GM21526 (cell line): ENCODE results near the gene CRYBA4.

ENCODE experiments used
- ATAC-seq: cut with Tn5 transposase; IDR thresholded peaks from one replicate; pipeline ENCODE4 v1.9.1; 2021; ENCODE audit warnings: moderate library complexity; ENCODE audit not compliant: unreplicated experiment, low FRiP score

Gene CRYBA4

DNA sequence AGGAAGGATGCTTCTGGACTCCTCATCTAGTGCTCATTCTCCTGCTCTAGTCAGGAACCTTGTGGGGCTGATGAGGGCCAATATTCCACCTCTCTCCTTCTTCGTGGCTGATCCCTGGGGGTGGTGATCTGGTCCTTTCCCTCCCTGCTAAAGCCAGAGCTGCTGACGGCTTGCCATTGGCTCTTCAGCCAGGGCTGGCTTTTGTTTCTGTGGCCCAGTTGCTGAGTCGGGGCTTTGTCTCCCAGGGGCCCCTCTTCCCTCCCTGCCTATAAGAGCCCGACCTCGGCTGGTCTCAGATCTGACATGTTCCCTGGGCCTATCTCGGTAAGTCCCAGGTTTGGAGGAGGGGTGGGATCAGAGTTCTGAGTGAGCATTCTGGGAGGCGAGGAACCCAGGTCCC, at the start of gene CRYBA4:
TSS of gene CRYBA4 (plus strand) at position 301 of the 400 bp plus-strand sequence. CDS start 634 bp downstream, outside the sequence.
- no peak for ATAC-seq

DNA sequence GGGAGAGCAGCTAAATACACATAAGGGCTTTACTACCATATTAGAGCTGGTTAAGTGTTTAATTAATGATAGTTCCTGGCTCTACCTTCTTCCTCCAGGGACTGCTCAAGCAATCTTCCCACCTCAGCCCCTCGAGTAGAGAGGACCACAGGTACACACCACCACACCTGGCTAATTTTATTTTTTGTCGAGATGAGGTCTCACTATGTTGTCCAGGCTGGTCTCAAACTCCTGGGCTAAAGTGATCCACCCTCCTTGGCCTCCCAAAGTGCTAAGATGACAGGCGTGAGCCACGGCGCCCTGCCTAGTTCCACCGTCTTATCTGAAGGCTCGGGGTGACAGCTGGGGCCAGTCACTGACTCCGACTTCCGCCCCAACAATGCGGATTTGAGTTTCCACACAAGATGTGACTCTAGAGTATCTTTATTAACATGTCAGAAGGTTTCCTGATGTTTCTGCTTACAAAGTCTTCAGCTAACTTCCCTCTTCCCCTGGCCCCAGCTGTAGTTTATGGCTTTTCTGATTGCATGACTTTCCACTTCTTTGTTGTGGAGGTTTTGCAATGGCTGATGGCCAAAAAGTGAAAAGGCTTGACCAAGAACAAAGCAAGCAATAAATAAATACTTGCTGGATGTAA, 48.6 kb upstream of the CRYBA4 start:
- ATAC-seq, result no peak

DNA sequence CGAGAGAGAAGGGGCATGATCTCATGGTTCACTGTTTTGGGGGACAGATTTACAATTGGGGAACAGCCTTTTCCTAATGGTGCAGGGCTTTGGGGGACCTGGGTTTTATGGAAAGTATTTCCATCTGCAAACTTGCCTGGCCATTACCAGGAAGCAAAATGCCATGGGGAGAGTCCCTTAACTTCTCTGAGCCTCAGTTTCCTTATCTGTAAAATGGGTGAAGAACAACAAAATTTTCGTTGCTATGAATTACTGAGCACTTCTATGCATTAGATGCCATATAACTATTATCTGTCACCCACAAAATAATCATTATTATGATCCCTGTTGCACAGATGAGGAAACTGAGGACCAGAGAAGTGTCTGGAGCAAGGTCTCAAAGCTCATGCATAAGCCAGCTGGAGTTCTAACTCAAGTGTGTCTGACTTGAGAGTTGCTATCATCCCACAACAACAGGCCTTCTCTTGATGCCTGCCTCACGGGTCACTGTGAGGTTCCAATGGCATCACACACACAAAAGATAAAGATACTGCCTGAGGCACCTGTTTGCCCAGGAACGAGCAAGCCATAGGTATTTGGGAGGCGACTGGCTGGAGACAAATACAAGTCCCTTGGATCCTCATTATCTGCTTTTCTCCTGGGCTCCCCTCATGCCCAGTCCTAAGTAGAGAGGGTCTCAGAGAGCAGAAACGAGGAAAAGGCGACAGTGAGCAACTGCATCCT, 47.6 kb upstream of the CRYBA4 start:
- no peak for ATAC-seq

DNA sequence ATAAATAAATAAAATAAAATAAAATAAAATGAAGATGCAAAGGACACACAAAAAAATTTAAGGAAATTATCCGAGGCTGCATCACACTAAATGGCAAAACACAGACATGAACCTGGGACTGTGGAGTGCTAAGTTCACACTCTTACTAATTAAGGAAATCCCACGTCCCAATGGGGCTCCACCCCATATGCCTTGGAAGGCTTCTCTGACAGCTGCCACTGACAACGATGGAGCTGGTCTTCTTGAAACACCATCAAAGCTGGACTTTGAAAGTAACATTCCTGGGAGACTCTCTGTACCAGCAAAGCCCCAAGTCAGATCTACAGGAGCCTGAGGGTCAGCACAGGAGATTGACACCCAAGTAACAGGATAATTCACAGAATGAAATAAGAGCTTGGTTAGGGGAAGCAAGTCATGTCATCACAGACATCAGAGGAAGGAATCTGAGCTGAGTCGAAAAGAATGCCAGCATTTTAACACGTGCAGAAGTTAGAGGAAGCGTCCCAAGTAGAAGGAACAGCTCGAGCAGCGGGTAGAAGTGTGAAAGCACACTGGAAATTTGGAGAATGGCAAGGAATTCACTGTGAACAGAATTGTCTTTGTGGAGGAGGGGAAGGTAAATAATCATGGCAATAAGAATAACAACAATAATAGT, 45.6 kb upstream of the CRYBA4 start:
- ATAC-seq, result no peak

DNA sequence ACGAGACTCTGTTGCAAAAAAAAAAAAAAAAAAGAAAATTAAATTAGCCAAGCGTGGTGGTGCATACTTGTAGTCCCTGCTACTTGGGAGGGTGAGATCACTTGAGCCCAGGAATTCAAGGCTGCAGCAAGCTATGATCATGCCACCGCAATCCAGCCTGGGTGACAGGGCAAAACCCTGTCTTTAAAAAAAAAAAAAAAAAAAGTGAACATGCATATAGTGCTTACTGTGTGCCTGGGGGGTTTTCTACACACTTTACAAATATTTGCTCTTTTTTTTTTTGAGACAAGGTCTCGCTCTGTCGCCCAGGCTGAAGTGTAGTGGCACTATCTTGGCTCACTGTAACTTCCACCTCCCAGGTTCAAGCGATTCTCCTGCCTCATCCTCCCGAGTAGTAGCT, 44.7 kb upstream of the CRYBA4 start:
- ATAC-seq, result no peak

DNA sequence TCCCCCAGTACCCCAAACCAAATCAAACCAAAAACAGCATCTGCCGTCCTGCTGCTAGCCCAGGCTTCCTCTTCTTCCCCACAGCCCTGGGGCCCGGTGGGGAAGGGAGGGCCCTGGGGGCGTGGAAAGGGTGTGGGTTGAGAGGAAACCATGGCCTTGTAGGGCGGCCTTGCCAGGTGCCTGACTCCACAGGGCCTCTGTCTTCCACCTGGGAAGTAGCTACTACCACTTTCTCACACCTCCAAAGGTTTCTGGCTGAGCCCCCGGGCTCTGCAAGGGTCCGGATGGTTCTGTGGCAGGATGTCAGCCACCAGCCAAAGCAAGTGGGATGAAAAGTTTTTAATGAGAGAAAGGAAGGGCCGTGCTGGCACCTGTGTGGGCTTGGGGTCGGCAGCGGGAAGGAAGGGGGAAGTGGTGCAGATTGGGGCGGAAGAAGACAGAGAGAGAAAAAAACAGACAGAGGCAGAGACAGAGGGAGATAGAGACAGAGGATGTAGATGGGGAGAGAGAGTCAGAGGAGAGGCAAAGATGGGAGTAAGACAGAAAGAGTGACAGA, 42.4 kb upstream of the CRYBA4 start:
- peak; percentile 58 for ATAC-seq

DNA sequence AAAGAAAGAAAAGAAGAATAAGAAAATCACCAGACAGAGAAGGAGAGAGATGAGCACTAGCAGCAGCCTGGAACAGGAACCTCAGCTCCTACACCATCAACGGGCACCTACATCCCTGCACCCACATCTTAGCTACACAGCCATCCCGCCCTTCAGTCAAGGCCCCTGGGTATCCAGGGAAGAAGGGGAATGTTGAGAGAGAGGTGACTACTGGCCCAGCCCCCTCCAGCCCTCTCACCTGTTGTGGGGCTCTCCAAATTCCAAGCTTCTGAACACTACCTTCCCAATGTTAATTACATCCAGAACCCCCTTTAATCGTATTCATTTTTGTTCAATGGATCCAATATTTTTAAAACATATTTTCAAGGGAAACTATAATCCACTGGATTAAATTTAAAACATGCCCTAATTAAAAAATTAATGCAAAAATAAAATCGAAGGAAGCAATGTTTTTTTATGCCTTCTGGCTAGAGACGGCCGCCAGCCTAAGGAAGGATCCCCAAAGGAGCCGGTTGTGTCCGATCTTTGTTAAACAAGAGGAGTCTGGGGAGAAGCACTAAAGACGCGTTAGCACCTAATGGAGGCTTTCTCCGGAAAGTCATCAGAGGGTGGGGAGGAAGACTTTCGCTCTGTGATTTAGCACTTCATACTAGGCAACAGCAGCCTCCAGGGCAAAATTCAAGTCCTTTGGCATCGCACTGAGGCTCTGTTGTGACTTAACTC, 41.4 kb upstream of the CRYBA4 start:
- ATAC-seq, result no peak

DNA sequence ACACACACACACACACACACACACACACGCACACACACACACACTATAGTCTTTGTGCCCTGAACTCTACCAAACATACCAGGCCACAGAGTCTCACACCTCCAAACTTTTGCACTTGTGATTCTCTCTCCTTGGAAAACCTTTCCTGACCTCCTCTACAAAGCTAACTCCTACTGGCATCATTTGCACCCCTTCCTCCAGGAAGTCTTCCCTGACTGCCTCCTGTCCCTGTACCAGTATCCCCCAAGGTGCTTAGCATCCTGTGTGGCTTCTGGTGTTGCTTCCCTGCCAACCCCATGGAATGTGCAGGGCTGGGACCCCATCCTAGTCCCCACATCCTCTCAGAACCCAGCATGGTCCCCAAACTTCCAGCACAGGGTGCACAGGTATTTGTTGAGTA, 40.7 kb upstream of the CRYBA4 start:
- no peak for ATAC-seq

DNA sequence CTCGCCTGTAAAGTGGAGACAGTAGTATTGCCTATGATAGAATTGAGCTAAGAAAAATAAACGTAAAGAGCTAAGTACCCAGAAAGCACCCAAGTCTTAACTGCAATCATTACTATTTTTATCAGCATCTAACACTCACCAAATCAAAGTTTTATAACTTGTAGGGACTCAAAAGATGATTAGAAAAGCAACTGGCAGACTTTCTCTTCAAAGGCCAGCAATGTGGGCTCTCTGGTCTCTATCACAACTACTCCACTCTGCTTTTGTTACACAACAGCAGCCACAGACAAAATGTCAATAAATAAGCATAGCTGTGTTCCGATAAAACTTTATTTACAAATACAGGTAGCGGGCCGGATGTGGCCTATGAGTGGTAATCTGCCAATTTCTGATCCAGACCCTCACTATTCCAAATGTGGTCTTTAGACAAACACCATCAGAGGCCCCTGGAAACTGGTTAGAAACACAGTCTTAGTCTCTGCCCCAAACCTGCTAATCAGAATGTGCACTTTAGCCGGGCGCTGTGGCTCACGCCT, 40.1 kb upstream of the CRYBA4 start:
- ATAC-seq, result no peak

DNA sequence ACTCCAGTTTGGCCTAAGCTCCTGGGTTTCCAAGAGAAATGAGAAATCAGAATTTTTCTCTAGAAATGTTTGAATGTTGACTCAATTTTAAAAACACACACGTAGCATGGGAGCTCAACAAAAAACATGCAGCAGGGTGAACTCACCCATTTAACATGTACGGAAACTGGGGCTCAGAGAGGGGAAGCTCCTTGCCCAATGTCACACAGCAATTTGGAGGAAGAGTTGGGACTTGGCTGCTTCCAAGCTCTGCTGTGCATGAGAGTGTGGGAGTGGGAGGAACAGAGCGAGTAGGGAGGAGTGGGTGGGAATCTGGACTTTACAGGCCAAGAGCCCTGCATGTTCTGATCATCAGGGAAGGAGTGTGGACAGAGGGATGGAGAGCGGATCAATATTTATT, 37.8 kb upstream of the CRYBA4 start:
- ATAC-seq, result no peak

DNA sequence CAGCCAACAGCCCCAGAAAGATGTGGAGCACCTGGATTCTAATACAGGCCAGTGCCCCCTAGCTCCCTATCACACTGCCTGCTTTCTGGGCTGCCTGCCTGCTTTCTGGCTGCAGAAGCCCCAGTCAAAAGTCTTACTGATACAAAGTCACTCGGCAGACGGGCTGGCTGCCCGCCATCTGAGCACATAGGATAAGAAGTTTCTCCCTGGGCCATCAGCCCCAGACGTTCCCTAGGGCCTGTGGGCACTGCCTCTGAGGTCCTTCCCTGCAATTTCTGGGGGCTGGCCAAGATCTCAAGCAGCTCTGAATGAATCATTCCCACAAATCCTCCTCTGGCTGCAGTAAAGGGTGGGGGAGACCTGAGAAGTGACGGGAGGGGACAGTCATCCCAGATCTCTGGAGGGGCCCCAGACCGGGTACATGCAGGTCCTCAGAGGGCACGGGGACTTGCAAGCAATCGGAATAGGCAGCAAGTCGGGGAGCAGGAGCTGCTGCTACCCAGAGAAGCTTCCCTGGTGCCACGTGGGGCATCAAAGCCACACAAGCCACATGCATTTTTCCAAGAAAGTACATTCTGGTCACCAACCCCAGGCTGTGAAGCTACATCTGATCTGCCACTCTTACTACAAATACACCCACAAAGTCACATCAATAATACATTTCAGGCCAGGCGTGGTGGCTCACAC, 36.5 kb upstream of the CRYBA4 start:
- ATAC-seq, result no peak

DNA sequence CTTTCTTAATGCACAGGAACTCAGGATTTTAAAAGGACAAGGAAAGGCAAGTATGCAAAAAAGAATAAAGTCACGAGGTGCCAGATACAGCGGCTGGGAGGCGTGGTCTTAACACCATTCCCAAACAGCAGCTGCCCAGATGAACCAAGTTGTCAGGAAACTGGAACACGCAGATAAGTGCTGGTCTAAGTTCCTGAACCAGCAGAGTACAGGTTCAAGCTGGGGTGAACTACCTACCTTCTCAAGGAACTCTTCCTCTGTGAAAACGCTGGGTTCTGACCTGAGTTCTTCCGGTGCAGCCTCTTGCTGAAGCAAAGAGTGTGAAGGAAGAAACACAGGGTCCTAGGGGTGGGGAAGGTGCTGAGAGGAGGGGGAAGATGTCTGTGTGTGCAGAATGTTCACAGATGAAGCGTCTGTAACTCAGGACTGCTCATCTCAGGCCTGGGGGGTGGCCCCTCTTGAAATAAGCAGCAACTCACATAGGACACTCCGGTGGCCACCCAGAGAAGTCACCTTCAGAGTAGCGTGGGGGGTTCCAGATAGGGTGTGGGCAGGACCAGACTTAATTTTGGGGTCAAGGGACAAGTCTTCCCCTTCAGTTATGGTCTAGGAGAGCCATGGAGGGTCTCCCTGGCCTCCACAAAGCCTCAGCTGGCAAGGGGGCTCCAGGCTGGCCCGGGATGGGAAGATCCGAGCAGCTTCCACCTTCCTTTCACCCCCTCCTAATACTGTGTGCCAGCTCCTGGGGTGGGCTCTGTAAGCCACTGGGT, 35.0 kb upstream of the CRYBA4 start:
- ATAC-seq, result no peak

DNA sequence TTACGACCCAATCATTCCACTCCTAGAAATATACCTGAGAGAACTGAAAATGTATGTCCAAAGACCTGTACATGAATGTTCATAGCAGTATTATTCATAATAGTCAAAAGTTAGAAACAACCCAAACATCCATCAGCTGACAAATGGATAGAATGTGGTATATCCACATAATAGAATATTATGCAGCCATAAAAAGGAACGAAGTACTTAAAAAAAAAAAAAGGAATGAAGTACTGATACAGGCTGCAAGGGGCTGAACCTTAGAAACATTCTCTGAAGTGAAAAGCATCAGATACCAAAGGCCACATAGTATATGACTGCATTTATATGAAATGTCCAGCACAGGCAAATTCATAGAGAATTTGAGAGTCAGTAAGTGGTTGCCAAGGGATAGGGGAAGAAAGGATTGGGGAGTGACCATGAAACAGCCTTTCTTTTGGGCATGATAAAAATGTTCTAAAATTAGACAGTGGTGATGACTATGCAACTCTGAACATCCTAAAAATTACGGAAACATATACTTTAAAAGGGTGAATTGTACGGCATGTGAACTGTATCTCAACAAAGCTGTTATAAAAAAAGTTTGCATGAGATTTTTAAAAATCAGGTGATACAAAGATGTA, 33.7 kb upstream of the CRYBA4 start:
- ATAC-seq, result no peak

DNA sequence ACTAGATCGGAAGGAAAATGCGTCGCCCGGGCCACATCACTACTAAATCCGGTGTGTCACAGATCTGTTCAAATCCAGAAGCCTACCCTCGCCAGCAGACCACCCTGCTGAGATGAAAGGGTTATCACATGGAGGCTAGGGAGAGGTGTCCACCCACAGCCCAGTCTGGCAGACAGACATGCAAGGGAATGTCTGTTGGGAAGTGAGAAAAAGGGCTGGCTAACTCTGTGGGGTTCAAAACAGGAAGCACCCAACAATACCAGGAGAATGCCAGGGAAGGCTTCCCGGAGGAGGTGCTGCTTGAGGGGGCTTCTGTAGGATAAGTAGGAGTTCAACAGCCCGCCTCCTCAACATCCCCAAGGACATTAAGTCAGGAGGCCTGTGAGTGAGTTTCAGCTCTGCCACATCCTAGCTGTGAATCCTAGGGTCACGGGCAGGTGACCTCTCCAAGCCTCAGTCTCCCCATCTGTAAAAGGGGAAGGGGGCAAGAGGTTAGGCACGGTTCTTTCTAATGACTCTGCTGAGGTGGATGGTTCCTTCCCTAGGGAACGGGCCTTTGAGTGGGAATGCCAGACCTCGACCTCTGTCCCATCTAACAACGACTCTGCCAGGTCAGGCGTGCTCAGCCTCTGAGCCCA, 32.9 kb upstream of the CRYBA4 start:
- no peak for ATAC-seq

DNA sequence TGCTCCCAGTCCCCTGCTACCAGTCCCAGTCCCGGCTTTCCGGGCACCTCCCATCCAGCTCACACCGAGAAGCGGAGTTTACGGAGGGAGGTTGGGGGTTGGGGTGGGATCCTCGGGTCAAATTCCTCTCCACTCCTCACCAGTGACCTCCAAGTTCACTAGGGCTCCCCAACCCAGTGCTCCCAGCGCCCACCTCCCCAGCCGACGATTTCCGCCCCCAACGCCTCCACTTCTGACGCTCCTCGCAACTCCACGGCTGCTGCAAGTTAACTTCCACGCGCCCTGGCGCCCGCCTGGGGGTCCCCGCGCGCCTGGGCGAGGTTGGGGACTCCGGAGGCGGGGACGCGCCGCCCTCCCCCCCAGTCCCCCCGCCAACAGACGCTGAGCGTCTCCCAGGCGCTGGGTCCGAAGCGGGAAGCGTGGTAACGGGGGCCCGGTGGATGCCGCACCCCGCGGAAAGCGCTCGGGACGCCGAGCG, 32.4 kb upstream of the CRYBA4 start:
- ATAC-seq, result peak; percentile 19

DNA sequence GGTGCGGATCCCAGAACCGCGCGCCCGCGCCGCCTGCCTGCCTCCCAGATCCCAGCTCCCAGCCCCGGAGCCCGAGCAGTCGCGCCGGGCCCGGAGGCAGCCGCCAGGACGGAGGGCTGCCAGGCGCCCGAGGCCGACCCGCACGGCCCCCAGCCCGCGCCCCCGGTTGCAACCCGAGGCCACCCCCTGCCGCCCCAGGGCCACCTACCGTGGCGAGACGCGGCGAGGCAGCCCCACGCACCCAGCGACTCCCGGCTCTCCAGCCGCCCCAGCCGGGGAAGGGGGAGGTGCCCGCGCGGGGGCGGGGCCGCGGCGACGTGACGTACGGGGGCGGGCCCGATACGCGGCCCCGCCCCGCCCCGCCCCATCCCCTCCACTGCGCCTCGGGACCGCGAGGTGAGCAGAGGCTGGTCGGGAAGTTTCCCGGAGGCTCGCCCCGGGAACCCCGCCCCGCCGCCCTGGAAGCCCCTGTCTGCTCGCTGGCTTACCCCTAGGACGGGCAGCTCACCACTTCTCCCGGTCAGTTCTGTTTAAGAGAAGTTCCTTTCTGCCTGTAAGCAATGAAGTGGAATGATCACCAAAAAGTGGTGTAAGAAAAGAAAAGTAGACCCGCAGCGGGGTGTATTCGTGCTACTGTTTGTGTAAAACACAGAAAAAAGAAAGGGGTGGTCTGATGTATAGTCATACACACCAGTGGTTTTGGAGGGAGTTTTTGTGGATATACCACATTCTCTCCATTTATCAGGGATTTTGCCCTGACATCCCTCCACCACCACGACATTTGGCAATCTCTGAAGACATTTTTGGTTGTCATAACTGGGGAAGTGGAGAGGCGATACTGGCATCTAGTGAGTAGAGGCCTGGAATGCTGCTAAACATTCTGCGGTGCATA, 31.7 kb upstream of the CRYBA4 start, which contains the start of gene TPST2:
TSS of gene TPST2 (minus strand) at position 288 of the 892 bp plus-strand sequence. CDS start 48,502 bp downstream, outside the sequence.
- peak; percentile 60 for ATAC-seq

DNA sequence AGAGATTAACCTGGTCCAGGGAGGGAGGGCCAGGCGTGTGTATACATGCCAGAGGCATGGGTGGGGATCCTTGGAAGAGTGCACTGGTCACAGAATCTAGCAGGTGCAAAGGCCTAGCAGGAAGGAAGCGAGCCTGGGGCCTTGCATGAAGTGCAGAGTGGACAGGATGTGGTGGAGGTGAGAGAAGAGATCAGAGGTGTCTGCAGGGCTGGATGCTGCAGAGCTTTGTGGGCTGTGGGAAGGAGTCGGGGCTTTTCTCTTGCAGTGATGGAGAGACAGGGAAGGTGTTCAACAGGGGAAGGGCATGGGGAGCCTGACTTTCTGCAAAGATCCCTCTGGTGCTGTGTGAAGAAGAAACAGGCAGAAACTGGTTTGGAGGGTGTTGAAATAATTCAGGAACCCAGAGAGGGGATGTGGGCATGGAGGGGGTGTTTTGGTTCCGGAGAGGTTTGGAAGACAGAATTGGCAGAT, 29.3 kb upstream of the CRYBA4 start:
- ATAC-seq, result peak; percentile 47
